Body of pancreas (tissue), 4 donors: Measurements from ENCODE around the gene EMILIN3.

Experiments used
- CTCF ChIP-seq, 7 experiments: fragments of 450-650 bp in 4 of 7; fragments of 200-600 bp in 3 of 7; sonication (generic) in 3 of 7; IDR thresholded peaks; one replicate each; pipeline ENCODE4 v1.5.1; 2016 to 2019; ENCODE audit warnings: antibody characterized with exemption in 7 of 7
- POLR2A ChIP-seq, 3 donors: fragments of 450-650 bp; IDR thresholded peaks; one replicate each; pipeline ENCODE4 v1.6.1; 2016; ENCODE audit warnings: antibody characterized with exemption in 3 of 3, mild to moderate bottlenecking in 2 of 3

GRCh38 chr20:41369673-41370072 lies 3.1 kb upstream of the EMILIN3 start:
- TF ChIP-seq CTCF (IDR thresholded peaks at IDR 0.05) (no peak), POLR2A (IDR thresholded peaks at IDR 0.05) (no peak)
